22Rv1 (cell line): Measurements from ENCODE around the gene IPCEF1.

Experiments
- CTCF ChIP-seq: fragments of 450-650 bp; IDR thresholded peaks from 2 replicates; pipeline ENCODE4 v1.5.1; 2017; ENCODE audit warnings: mild to moderate bottlenecking
- ZFX ChIP-seq: fragments of 450-650 bp; IDR thresholded peaks from 2 replicates; pipeline ENCODE4 v1.6.1; 2017; ENCODE audit warnings: antibody characterized with exemption, borderline replicate concordance

- TF ChIP-seq CTCF (no peak), ZFX (no peak)
These were observed 186.5 kb downstream of the IPCEF1 start for GRCh38 chr6:154170106-154170505.
